HepG2 (cell line): ENCODE measurements around the gene DSN1. TPM values are rescaled to one million over a fixed set of nuclear protein-coding genes. Genes with fewer than 3 reads are reported as not detected.

Experiments
- ARNTL ChIP-seq: sonication (generic); formaldehyde crosslinking; IDR thresholded peaks from 2 replicates; pipeline ENCODE4 v1.4.0; 2020; ENCODE audit warnings: mild to moderate bottlenecking, missing genetic modification reagents
- DZIP1 ChIP-seq: sonication (generic); formaldehyde crosslinking; IDR thresholded peaks from 2 replicates; pipeline ENCODE4 v1.5.0; 2020; ENCODE audit warnings: mild to moderate bottlenecking, missing genetic modification reagents
- KIAA2018 ChIP-seq: sonication (generic); formaldehyde crosslinking; IDR thresholded peaks from 2 replicates; pipeline ENCODE4 v1.5.0; 2020; ENCODE audit warnings: mild to moderate bottlenecking, missing genetic modification reagents, borderline replicate concordance
- SMARCE1 ChIP-seq: fragments of 450-650 bp; IDR thresholded peaks from 2 replicates; pipeline ENCODE4 v1.6.1; 2017; ENCODE audit warnings: borderline replicate concordance
- XBP1 ChIP-seq: sonication (generic); formaldehyde crosslinking; IDR thresholded peaks from 2 replicates; pipeline ENCODE4 v1.5.0; 2020; ENCODE audit warnings: missing genetic modification reagents
- ZBTB20 ChIP-seq: sonication (generic); formaldehyde crosslinking; IDR thresholded peaks from 2 replicates; pipeline ENCODE4 v1.8.1; 2023; ENCODE audit warnings: missing genetic modification reagents, low read depth, mild to moderate bottlenecking, borderline replicate concordance
- ZNF30 ChIP-seq: sonication (generic); formaldehyde crosslinking; IDR thresholded peaks from 2 replicates; pipeline ENCODE4 v1.5.0; 2020; ENCODE audit warnings: mild to moderate bottlenecking, missing genetic modification reagents
- polyA plus RNA-seq, 8 experiments: library from polyadenylated mRNA; depleted of rRNA in 3 of 8; stranded (reverse) in 7 of 8; unstranded in 1 of 8; fragments of >200 nt; fragmentation: Illumina TruSeq in 4 of 8; extraction: Trizol in 4 of 8; gene quantifications; 2 replicates each; pipeline versions ENCODE4 v1.2.1 to v1.2.3, GENCODE V29; 2011 to 2016; ENCODE audit warnings: low read depth in 4 of 8, missing spikeins in 1 of 8, mixed read lengths in 1 of 8; ENCODE audit not compliant: insufficient read depth in 1 of 8
- total RNA-seq, 5 experiments: library from RNA; depleted of rRNA; stranded (reverse); fragments of >200 nt; fragmentation: Illumina TruSeq; extraction: Trizol; gene quantifications; 2 replicates each; pipeline ENCODE4 v1.2.3, GENCODE V29; 2016; ENCODE audit warnings: low read depth in 1 of 5
- TF ChIP-seq, protein P1 (sequence below): sonication (generic); formaldehyde crosslinking; IDR thresholded peaks from one replicate; pipeline ENCODE4 v1.5.1; 2020; ENCODE audit warnings: mild to moderate bottlenecking, missing genetic modification reagents; ENCODE audit errors: not compliant biosample characterization

Gene DSN1
- total and polyA plus RNA-seq, 2 of the 13 experiments (the other 11 are each of a cell fraction or from before 2014, with no cell fraction given): 18.7 to 53.7 TPM

GRCh38 chr20:36808317-36809257 is 35.0 kb upstream of the DSN1 start (continued):
- TF ChIP-seq, protein P1, sequence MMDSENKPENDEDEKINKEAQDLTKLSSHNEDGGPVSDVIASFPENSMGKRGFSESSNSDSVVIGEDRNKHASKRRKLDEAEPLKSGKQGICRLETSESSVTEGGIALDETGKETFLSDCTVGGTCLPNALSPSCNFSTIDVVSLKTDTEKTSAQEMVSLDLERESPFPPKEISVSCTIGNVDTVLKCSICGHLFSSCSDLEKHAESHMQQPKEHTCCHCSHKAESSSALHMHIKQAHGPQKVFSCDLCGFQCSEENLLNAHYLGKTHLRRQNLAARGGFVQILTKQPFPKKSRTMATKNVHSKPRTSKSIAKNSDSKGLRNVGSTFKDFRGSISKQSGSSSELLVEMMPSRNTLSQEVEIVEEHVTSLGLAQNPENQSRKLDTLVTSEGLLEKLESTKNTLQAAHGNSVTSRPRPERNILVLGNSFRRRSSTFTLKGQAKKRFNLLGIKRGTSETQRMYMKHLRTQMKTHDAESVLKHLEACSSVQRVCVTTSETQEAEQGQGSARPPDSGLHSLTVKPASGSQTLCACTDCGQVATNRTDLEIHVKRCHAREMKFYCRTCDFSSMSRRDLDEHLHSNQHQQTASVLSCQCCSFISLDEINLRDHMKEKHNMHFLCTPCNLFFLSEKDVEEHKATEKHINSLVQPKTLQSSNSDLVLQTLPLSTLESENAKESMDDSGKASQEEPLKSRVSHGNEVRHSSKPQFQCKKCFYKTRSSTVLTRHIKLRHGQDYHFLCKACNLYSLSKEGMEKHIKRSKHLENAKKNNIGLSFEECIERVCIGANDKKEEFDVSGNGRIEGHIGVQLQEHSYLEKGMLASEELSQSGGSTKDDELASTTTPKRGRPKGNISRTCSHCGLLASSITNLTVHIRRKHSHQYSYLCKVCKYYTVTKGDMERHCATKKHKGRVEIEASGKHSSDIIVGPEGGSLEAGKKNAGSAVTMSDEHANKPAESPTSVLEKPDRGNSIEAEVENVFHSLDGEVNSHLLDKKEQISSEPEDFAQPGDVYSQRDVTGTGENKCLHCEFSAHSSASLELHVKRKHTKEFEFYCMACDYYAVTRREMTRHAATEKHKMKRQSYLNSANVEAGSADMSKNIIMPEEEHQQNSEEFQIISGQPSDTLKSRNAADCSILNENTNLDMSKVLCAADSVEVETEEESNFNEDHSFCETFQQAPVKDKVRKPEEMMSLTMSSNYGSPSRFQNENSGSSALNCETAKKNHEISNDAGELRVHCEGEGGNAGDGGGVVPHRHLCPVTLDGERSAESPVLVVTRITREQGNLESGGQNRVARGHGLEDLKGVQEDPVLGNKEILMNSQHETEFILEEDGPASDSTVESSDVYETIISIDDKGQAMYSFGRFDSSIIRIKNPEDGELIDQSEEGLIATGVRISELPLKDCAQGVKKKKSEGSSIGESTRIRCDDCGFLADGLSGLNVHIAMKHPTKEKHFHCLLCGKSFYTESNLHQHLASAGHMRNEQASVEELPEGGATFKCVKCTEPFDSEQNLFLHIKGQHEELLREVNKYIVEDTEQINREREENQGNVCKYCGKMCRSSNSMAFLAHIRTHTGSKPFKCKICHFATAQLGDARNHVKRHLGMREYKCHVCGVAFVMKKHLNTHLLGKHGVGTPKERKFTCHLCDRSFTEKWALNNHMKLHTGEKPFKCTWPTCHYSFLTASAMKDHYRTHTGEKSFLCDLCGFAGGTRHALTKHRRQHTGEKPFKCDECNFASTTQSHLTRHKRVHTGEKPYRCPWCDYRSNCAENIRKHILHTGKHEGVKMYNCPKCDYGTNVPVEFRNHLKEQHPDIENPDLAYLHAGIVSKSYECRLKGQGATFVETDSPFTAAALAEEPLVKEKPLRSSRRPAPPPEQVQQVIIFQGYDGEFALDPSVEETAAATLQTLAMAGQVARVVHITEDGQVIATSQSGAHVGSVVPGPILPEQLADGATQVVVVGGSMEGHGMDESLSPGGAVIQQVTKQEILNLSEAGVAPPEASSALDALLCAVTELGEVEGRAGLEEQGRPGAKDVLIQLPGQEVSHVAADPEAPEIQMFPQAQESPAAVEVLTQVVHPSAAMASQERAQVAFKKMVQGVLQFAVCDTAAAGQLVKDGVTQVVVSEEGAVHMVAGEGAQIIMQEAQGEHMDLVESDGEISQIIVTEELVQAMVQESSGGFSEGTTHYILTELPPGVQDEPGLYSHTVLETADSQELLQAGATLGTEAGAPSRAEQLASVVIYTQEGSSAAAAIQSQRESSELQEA (CRISPR knock-in tag): no peak
- TF ChIP-seq ARNTL (CRISPR knock-in tag): no peak
- TF ChIP-seq SMARCE1: no peak
- TF ChIP-seq ZNF30 (CRISPR knock-in tag): no peak
- TF ChIP-seq ZBTB20 (CRISPR knock-in tag): no peak
- TF ChIP-seq KIAA2018 (CRISPR knock-in tag): no peak
- no peak for TF ChIP-seq XBP1
- TF ChIP-seq DZIP1 (CRISPR knock-in tag): peak; percentile 67; the same call in 1 of the 2 replicates
